Glomerular visceral epithelial cell (primary cell): ENCODE data around the gene RPS29.

ENCODE experiments used
- DNase-seq: peaks from one replicate; pipeline ENCODE4 v3.0.0-alpha.2; 2016; ENCODE audit errors: extremely low spot score

RPS29 gene

GRCh38 chr14:49551569-49551968 is 34.6 kb downstream of the RPS29 start:
- no peak for DNase-seq

- DNase-seq = no peak
Measured at GRCh38 chr14:49550286-49551184, 35.6 kb downstream of the RPS29 start.

GRCh38 chr14:49549881-49550280 is 36.3 kb downstream of the RPS29 start:
- DNase-seq = peak; percentile 40

GRCh38 chr14:49549446-49549845 is 36.7 kb downstream of the RPS29 start:
- no peak for DNase-seq

GRCh38 chr14:49546766-49547165 is 39.4 kb downstream of the RPS29 start:
- no peak for DNase-seq

GRCh38 chr14:49545716-49546115 is 40.5 kb downstream of the RPS29 start:
- no peak for DNase-seq

- no peak for DNase-seq
Measured at GRCh38 chr14:49545071-49545470, 41.1 kb downstream of the RPS29 start.

- no peak for DNase-seq
Measured at GRCh38 chr14:49541049-49541448, 45.1 kb downstream of the RPS29 start.

GRCh38 chr14:49538852-49539251 is 47.3 kb downstream of the RPS29 start:
- no peak for DNase-seq
